Breast epithelium (tissue), 4 donors: Measurements from ENCODE around the gene STRADA. TPM values are rescaled to one million over a fixed set of nuclear protein-coding genes. Genes with fewer than 3 reads are reported as not detected.

Experiments
- DNase-seq, 2 donors: peaks; one replicate each; pipeline ENCODE4 v3.0.0-alpha.2; 2019; ENCODE audit warnings: low spot score in 2 of 2
- H3K27ac ChIP-seq, 2 donors: fragments of 200-600 bp; sonication (generic) in 1 of 2; one replicate each; pipeline ENCODE4 v1.5.1; 2016 to 2019; ENCODE audit warnings: mild to moderate bottlenecking in 1 of 2
- H3K27me3 ChIP-seq, 2 donors: fragments of 200-600 bp; sonication (generic) in 1 of 2; one replicate each; pipeline versions ENCODE4 v1.5.1 to v1.6.0; 2017 to 2019; ENCODE audit warnings: control low read depth in 1 of 2, mild to moderate bottlenecking in 1 of 2
- H3K36me3 ChIP-seq: fragments of 200-600 bp; one replicate; pipeline ENCODE4 v1.5.1; 2019
- H3K4me1 ChIP-seq, 2 donors: fragments of 200-600 bp; sonication (generic); one replicate each; pipeline ENCODE4 v1.5.1; 2016 to 2019; ENCODE audit warnings: control low read depth in 1 of 2
- H3K4me3 ChIP-seq, 3 donors: fragments of 200-600 bp; sonication (generic); 1 replicate in 2 of 3; 2 replicates in 1 of 3; pipeline ENCODE4 v1.5.1; 2016 to 2019; ENCODE audit warnings: mild to moderate bottlenecking in 3 of 3, moderate library complexity in 2 of 3
- H3K9me3 ChIP-seq, 2 donors: fragments of 200-600 bp; sonication (generic) in 1 of 2; one replicate each; pipeline ENCODE4 v1.5.1; 2016 to 2019; ENCODE audit warnings: control low read depth in 1 of 2
- CTCF ChIP-seq, 3 donors: fragments of 450-650 bp; IDR thresholded peaks; one replicate each; pipeline ENCODE4 v1.5.1; 2016 to 2017; ENCODE audit warnings: antibody characterized with exemption in 3 of 3, mild to moderate bottlenecking in 3 of 3, moderate library complexity in 3 of 3
- POLR2A ChIP-seq: fragments of 450-650 bp; IDR thresholded peaks from one replicate; pipeline ENCODE4 v1.6.1; 2016; ENCODE audit warnings: antibody characterized with exemption, mild to moderate bottlenecking, moderate library complexity
- POLR2AphosphoS5 ChIP-seq, 3 donors: sonication (generic); formaldehyde crosslinking; IDR thresholded peaks; one replicate each; pipeline ENCODE4 v1.6.1; 2017; ENCODE audit warnings: antibody characterized with exemption in 3 of 3
- intact Hi-C: fragments of 100-400 bp; cut with DNase I; formaldehyde crosslinking; loops from one replicate; pipeline ENCODE4 v1.15.1; 2023; ENCODE audit warnings: low total_unique reads
- total RNA-seq, 3 donors: library from RNA; depleted of rRNA; stranded (reverse); fragments of >200 nt; gene quantifications; one replicate each; pipeline ENCODE4 v1.1.0, GENCODE V29; 2016

The STRADA gene
- total RNA-seq, 3 donors from 2014 or later: 25.9 to 33.8 (median 26.2) TPM

- DNase-seq: no peak
- no peak for TF ChIP-seq CTCF (IDR thresholded peaks at IDR 0.05)
- TF ChIP-seq POLR2AphosphoS5 (IDR thresholded peaks at IDR 0.05): no peak
- no peak for TF ChIP-seq POLR2A
- Histone ChIP-seq H3K9me3 (no peaks in the 10 kb centered on the region), H3K36me3 (peaks cover 8% of the 10 kb centered on the region), H3K27ac (no peak overlapping the region), H3K4me3 (no peak overlapping the region), H3K27me3 (no peaks in the 10 kb centered on the region), H3K4me1 (no peaks in the 10 kb centered on the region)
- intact Hi-C loops: no loop called here
These were observed 23.1 kb upstream of the STRADA start for GRCh38 chr17:63764716-63765115.

- no peak overlapping the region for H3K27ac ChIP-seq
- H3K4me1 ChIP-seq: no peaks in the 10 kb centered on the region
- TF ChIP-seq CTCF (IDR thresholded peaks at IDR 0.05) (no peak), POLR2A (no peak), POLR2AphosphoS5 (IDR thresholded peaks at IDR 0.05) (no peak)
- peaks cover 8% of the 10 kb centered on the region for H3K36me3 ChIP-seq
- DNase-seq: no peak
- no peak overlapping the region for H3K4me3 ChIP-seq
- H3K27me3 ChIP-seq: no peaks in the 10 kb centered on the region
- intact Hi-C loops: no loop called here
- no peaks in the 10 kb centered on the region for H3K9me3 ChIP-seq
These were observed 20.8 kb upstream of the STRADA start for GRCh38 chr17:63762161-63763078.

GRCh38 chr17:63760771-63761539 lies 19.4 kb upstream of the STRADA start:
- intact Hi-C loops: no loop called here
- Histone ChIP-seq H3K27me3 (no peaks in the 10 kb centered on the region), H3K9me3 (no peaks in the 10 kb centered on the region), H3K4me3 (no peak overlapping the region), H3K27ac (no peak overlapping the region), H3K36me3 (peaks cover 8% of the 10 kb centered on the region), H3K4me1 (no peaks in the 10 kb centered on the region)
- TF ChIP-seq POLR2AphosphoS5 (IDR thresholded peaks at IDR 0.05) (no peak), POLR2A (no peak), CTCF (IDR thresholded peaks at IDR 0.05) (no peak)
- DNase-seq: no peak

GRCh38 chr17:63758428-63758827 lies 16.8 kb upstream of the STRADA start:
- Histone ChIP-seq H3K27me3 (no peaks in the 10 kb centered on the region), H3K4me3 (no peak overlapping the region), H3K27ac (no peak overlapping the region), H3K9me3 (no peaks in the 10 kb centered on the region), H3K36me3 (peaks cover 8% of the 10 kb centered on the region), H3K4me1 (no peaks in the 10 kb centered on the region)
- intact Hi-C loops: no loop called here
- DNase-seq: no peak
- TF ChIP-seq CTCF (IDR thresholded peaks at IDR 0.05) (no peak), POLR2A (no peak), POLR2AphosphoS5 (IDR thresholded peaks at IDR 0.05) (no peak)

GRCh38 chr17:63754046-63754445 lies 12.4 kb upstream of the STRADA start:
- DNase-seq: no peak
- H3K4me3 ChIP-seq: no peak overlapping the region
- no peak for TF ChIP-seq POLR2AphosphoS5 (IDR thresholded peaks at IDR 0.05)
- no peak for TF ChIP-seq POLR2A
- no peak for TF ChIP-seq CTCF (IDR thresholded peaks at IDR 0.05)
- no peaks in the 10 kb centered on the region for H3K9me3 ChIP-seq
- H3K36me3 ChIP-seq: peaks cover 10% of the 10 kb centered on the region
- intact Hi-C loops: no loop called here
- no peaks in the 10 kb centered on the region for H3K4me1 ChIP-seq
- no peak overlapping the region for H3K27ac ChIP-seq
- H3K27me3 ChIP-seq: no peaks in the 10 kb centered on the region
